Measurements from ENCODE around the gene SAA1.

- no peak for TF ChIP-seq CTCF (IDR thresholded peaks at IDR 0.05; ENCODE audit: low read length)
- no peak for TF ChIP-seq EZH2 (IDR thresholded peaks at IDR 0.05; ENCODE audit: borderline replicate concordance, low read length)
Measured at GRCh38 chr11:18309691-18310090, 43.6 kb downstream of the SAA1 start.

All from OCI-LY1 (cell line).